HG03378 (cell line): ENCODE data around the gene BBIP1.

ENCODE experiments used
- ATAC-seq: cut with Tn5 transposase; IDR thresholded peaks from one replicate; pipeline ENCODE4 v1.9.1; 2021; ENCODE audit warnings: mild to moderate bottlenecking, moderate library complexity; ENCODE audit not compliant: unreplicated experiment

The BBIP1 gene

GRCh38 chr10:110885932-110886674 is 32.9 kb downstream of the BBIP1 start:
- no peak for ATAC-seq

- ATAC-seq = no peak
Observed at GRCh38 chr10:110883924-110884323, 35.1 kb downstream of the BBIP1 start.

- no peak for ATAC-seq
Observed at GRCh38 chr10:110881905-110882304, 37.1 kb downstream of the BBIP1 start.

- ATAC-seq = no peak
Observed at GRCh38 chr10:110881247-110881646, 37.7 kb downstream of the BBIP1 start.

- ATAC-seq = no peak
Observed at GRCh38 chr10:110880012-110880411, 39.0 kb downstream of the BBIP1 start.

- no peak for ATAC-seq
Observed at GRCh38 chr10:110876788-110877187, 42.2 kb downstream of the BBIP1 start.

GRCh38 chr10:110876000-110876399 is 43.0 kb downstream of the BBIP1 start:
- ATAC-seq = no peak

GRCh38 chr10:110873951-110874350 is 45.0 kb downstream of the BBIP1 start:
- ATAC-seq = no peak

GRCh38 chr10:110872984-110873923 is 45.7 kb downstream of the BBIP1 start:
- no peak for ATAC-seq

- peak; percentile 27 for ATAC-seq
Observed at GRCh38 chr10:110872145-110872983, 46.6 kb downstream of the BBIP1 start.

- ATAC-seq = peak; percentile 68
Observed at GRCh38 chr10:110871298-110872084, 47.5 kb downstream of the BBIP1 start, which contains the start of gene PDCD4. TSS of gene PDCD4 (plus strand) at chr10:110871928. CDS start at chr10:110876028, 4,100 bp downstream.

- ATAC-seq = no peak
Observed at GRCh38 chr10:110870823-110871297, 48.1 kb downstream of the BBIP1 start.

- no peak for ATAC-seq
Observed at GRCh38 chr10:110868981-110869380, 50.0 kb downstream of the BBIP1 start.

GRCh38 chr10:110867807-110868465 is 51.0 kb downstream of the BBIP1 start:
- no peak for ATAC-seq

GRCh38 chr10:110867011-110867806 is 51.8 kb downstream of the BBIP1 start:
- ATAC-seq = peak; percentile 41

GRCh38 chr10:110865809-110866482 is 53.0 kb downstream of the BBIP1 start:
- ATAC-seq = peak; percentile 38

- no peak for ATAC-seq
Observed at GRCh38 chr10:110865186-110865808, 53.7 kb downstream of the BBIP1 start.
